GM21360 (cell line): ENCODE results near the gene SYN1.

Source experiments
- ATAC-seq: cut with Tn5 transposase; IDR thresholded peaks from one replicate; pipeline ENCODE4 v1.9.1; 2021; ENCODE audit warnings: mild to moderate bottlenecking, moderate library complexity; ENCODE audit not compliant: unreplicated experiment

The SYN1 gene

DNA sequence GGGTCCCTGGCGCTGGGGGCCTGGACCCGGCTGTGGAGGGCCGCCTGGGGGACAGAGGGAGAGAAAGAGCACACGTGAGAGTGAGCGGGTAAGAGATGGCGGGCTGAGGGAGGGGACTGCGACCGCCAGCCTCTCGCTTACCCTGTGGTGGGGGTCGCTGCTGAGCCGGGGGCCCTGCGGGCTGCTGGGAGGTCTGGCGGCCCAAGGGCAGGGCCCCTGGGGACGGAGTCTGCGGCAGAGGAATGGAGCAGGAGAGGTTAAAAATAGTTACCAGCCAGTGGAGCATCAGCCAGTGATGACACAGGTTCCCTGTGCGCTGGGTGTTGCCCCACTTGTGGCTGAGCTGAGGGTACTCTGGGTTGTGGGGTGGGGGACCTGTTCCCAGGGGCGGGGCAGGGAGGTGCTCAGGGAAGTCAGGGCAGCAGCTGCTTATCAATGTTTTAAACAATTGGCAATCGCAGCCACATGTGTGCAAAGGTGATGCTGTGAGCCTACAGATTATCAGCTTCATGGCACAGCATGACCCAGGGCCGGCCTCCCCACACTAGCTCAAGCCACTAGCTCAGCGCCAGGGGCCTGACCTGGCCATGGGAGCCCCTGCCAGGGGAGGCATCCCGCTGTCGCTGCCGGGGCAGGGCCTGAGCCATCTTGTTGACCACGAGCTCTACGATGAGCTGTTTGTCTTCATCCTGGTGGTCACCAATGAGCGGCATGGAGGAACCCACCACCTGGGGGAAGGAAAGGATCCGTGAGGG is 44.9 kb downstream of the SYN1 start:
- no peak for ATAC-seq

DNA sequence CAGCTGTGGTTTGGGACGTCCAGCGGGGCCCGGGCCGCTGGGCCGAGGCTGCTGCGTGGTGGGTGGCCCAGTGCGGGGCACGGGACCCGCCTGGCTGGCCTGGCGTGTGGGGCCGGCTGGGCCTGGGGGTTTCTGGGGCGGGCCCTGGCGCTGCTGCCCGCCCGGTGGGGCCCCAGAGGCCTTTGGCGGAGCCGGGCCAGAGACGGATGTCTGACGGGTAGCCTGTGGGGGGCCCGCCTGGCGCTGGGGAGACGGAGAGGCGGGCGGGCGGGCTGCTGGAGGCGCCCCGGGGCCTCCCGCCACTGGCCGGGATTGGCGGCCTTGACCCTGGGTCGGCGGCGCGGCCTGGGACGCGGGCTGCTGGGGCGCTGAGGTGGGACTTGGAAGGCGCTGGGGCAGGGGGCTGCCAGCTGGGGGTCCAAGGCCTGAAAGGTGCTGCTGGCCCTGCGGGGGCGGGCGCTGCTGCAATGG is 45.5 kb downstream of the SYN1 start:
- no peak for ATAC-seq

DNA sequence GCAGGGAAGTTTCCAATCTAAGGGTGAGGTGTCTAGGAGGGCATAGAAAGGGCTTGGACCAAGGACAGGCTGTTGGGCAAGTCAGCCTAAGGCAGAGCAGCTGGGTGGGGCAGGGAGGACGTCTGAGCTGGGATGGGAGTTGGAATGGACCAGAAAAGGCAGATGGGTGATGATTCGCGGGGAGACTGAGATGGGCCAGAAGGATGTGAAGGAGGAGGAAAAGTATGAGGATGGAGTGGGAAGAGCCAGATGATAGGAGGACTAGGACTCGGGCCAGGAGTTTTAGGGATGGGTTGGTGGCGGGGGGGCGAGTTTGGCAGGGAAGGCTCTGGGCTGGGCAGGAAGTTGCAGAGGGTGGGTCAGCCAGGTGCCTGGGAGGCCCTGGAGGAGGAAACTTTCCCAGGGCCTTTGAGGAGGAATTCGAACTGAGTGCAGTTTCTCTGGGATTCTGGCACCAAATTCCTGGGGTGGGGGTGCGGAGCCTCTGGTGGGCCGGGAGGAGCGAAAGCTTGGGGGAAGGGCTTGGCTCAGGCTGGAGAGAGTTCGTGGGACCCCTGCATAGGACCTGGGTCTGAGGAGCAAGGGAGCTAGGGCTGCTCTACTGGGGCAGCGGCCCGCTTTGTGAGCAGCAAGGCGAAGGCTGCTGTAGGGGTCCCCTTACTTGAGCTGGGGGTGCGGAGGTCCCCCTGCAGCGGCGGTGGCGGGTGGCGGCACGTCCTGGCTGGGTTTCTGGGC is 46.1 kb downstream of the SYN1 start:
- ATAC-seq, result no peak

DNA sequence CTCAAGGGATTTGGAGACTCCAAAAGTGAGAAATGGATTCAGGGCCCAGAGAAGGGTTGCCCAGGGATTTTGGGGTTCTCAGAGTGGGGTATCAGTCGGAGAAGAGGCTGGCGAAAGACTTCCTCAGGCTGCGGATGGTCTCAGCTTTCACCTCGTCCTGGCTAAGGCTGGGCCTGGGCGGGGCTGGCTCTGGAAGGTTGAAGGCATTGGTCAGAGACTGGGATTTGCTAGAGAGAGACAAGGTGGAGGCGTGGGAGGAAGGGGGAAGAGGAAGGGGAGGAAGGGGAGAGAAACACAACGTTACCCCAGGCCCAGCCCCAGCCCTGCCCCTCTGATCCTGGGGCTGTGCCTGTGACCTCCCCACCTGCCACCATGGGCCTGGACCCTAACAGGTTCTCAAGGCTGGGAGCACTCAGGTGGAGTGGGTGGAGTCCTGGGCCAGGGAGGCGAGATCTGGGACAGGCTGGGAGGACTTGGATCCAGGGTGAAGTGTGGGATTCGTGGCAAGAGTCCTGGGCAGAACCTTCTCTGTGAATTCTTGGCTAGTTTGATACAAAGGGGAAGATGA is 46.8 kb downstream of the SYN1 start:
- no peak for ATAC-seq

DNA sequence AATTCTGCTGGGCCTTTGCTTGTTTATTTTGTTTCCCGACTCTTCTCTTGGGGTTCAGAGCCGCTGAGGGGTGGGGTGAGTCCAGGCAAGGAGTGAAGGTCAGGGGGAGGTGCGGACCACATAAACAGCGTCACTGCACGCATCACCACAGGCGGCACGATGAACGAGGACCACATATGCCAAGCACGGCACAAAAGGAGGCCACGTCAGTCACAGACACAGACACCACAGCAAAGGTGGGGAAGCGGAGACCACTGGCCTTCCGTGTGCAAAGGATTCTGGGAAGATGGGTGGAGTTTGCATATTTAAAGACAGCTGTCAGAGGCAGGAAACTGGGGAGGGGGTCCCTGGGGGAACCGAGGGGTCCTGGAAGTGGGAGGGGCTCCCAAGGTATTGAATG is 47.8 kb downstream of the SYN1 start:
- no peak for ATAC-seq

DNA sequence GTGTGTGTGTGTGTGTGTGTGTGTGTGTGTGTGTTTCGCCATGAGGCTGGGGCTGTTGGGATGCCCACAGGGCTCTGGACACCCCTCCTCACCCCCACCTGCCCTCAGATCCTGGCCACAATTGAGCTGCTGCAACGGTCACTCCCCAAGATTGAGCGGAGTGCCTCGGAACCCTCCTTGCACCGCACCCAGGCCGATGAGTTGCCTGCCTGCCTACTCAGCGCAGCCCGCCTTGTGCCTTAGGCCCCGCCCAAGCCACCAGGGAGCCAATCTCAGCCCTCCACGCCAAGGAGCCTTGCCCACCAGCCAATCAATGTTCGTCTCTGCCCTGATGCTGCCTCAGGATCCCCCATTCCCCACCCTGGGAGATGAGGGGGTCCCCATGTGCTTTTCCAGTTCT is 48.4 kb downstream of the SYN1 start:
- ATAC-seq, result no peak

DNA sequence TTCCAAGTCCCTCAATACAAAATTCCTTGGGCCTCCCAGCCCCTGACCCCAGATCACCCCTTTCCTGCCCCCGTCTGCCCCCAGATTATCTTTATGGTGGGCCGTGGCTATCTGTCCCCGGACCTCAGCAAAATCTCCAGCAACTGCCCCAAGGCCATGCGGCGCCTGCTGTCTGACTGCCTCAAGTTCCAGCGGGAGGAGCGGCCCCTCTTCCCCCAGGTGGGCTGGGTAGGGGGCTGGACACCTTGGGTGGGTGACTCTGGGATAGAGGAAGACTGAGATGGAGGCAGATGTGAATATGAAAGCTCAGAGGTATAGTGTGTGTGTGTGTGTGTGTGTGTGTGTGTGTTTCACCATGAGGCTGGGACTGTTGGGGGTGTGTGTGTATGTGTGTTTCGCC is 48.9 kb downstream of the SYN1 start:
- no peak for ATAC-seq

DNA sequence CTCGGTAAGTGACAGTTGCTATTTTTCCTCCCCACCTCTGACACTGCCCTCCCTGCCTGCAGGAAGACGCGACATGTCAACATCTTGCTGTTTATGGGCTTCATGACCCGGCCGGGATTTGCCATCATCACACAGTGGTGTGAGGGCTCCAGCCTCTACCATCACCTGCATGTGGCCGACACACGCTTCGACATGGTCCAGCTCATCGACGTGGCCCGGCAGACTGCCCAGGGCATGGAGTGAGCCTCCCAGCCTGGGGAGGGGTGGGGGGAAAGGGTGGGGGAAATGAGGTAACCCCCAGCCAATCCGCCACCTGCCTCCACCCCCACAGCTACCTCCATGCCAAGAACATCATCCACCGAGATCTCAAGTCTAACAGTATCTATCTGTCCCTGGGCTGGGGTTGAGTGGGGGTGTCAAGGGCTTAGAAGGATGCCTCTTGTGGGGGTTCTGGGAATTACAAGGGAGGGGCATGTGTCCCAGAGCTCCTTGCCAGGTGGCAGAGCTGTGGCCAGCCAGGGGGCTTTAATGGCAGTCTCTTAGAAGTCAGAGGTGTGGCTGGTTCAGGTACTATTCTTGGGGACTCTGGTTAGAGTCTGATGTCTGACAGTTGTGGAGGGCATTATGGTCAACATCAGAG is 50.9 kb downstream of the SYN1 start:
- ATAC-seq, result no peak

DNA sequence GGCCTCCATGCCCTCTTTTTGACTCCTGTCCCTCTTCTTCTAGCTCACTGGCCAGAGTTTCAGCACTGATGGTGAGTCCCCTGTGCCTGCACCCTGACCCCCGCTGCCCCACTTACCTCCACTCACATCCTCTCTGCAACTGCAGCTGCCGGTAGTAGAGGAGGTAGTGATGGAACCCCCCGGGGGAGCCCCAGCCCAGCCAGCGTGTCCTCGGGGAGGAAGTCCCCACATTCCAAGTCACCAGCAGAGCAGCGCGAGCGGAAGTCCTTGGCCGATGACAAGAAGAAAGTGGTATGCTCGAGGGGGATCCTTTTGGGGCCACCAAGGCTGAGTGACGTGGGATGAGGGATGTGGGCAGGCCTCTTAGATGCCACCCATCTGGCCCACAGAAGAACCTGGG is 52.8 kb downstream of the SYN1 start:
- no peak for ATAC-seq

DNA sequence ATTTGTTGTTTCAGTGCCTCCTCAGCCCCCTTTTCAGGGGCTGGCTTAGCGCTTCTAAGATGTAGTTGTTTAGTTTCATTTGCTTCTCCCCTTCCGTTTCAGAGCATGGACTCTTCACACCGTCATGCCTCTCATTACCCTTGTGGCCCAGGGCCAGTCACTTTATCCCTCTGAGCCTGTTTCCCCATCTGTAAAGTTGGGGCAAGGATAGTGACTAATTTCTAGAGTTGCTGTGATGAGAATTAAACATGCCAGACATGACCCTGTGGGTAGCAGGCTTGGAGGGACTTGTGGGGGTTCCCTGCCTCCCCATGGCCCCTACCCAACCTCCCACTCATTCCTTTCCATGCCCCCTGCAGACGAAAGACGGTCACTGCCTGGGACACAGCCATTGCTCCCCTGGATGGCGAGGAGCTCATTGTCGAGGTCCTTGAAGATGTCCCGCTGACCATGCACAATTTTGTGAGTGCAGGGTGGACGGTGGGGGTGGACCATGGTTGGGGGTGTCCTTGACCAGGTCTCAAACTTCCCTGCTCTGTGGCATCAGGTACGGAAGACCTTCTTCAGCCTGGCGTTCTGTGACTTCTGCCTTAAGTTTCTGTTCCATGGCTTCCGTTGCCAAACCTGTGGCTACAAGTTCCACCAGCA is 55.1 kb downstream of the SYN1 start:
- no peak for ATAC-seq

DNA sequence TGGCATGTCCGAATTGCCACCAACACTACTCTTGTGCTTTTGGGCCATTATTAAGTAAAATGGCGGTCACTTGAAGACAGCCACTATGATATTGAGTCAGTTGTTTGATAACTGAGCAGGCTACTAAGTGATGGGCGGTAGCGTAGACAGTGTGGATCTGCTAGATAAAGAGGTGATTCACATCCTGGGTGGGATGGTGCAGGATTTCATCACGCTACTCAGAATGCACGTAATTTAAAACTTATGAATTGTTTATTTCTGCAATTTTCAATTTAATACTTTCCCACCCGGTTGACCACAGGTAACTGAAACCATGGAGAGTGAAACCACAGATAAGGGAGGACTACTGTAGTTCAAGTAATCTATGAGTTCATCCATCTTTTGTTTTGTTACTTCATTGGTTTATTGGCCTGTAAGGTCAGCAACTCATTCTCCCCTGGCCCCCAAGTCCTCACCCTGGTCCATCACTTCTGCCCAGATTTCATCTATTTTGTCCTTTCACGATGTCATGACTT is 55.8 kb downstream of the SYN1 start:
- no peak for ATAC-seq

DNA sequence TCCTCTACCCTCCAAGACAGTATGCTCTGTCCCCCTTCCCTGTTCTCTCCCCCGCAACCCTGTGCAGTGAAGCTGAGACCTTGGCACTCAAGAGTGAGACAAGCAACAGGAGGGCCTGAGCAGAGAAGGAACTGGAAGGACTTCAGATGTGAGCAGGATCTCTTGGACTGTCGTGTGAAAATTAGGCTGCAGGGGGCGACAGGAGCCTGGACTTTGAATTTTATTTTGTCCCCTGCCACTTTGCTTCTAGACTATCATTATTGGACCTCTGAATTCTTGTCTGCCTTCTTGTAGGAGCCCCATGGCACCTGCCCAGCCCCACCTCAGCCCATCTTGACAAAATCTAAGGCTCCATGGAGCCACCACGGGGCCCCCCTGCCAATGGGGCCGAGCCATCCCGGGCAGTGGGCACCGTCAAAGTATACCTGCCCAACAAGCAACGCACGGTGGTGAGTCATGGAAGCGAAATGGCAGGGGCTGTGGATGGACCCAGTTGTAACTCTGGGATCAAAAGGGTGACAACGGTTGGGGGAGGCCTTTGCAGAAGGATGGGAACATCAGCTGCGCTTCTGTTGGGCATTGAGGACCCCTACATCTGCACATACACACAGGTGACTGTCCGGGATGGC is 56.9 kb downstream of the SYN1 start:
- ATAC-seq, result no peak

DNA sequence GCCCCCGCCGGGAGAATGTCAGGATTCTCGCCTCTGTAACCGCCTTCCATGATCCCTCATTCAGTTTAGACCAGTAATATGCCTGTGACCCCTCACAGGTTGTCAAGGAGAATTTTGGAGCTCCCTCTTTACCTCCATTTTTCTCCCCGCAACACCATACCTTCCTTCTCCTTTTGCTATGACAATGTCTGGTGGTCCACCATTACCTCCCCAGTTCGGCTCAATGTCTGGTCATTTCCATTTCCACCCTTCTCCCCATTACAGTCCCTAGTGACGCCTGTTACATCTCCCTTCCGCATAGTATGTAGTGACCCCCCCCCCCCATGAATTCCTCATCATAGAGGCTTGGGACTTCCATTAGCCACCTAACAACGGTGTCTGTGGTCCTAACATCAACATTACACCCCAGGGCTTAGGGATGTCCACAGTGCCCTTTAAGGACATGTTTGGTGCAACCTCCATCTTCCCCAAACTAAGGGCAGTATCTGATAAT is 58.0 kb downstream of the SYN1 start:
- no peak for ATAC-seq

DNA sequence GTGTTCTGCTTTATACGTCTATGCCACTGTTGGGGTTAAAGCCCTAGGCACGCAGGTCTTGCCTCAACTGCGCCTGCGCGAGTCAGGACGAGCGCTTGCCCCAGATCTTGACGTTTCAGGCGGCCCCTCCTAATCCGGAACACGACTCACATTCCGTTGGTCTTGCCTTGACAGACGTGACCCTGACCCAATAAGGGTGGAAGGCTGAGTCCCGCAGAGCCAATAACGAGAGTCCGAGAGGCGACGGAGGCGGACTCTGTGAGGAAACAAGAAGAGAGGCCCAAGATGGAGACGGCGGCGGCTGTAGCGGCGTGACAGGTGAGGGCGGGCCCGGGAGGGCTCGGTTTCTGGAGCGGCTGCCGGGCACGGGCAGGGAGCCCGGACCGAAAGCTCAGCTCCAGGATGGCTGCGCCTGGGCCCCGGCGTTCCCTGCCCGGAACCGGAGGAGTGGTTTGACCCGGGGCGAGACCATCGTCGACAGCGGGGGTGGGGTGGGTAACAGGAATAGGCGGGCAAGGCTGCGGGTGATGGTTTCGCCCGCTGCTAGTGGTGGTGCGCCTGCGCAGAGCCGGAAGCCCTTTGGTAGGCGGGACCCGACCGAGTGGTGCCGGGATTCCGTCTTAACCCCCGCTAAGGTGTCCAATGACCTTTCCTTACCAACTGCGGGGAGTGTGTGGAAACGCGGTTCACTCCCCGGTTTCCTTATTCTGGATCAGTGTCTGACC is 58.6 kb downstream of the SYN1 start, which contains the start of gene ARAF:
Gene ARAF (plus strand): TSS at position 272 of the 725 bp plus-strand sequence. CDS start 1,763 bp downstream, outside the sequence.
- peak; percentile 83 for ATAC-seq

DNA sequence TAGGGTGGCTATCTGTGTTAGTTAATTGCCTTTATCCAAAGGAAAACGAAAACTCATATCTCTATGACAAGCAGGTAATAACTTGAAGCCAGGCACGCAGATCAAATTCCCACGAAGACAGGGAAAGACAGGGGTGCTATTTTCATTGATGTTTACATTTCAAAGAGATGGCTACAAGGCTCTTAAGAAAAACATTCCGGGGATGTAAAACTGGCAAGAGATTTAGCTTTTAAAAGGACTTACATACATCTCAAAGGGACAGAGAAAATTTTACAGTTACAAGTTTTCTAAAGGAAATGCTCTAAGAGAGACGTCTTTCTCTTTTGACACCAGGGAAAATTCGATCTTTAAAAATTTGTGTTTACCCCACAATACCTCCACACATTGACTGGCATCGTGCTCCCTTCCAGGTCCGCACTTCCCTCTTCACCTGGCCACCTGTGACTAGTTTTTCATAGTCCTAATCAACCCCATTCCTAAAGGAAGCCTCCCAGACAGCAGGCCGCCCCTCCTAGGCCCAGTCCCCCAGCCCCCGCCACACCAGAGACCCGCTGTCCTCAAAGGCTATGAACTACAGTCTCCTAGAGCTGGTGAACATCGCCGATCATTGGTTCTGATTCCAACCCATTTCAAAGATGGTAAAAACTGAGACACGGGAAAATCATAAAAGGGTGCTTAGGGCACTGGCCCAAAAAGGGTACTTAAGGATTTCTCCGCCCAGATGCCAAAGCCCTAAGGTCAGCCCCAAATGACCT is 59.3 kb downstream of the SYN1 start:
- no peak for ATAC-seq

DNA sequence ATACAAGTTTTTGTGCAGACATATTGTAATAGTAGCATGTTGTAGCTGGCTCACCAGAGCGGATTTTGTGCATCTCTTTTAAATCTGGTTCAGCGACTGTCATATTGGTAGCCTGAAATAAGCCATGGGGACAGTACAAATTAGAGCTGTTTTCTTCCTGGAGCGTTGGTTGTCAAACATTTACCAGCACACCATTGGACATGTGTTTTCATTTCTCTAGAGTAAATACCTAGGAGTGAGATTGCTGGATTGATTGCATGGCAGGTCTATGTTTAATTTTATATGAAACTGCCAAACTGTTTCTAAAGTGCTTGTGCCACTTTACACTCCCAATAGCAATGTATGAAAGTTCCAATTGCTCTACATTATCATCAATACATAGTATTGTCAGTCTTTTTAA is 61.2 kb downstream of the SYN1 start:
- ATAC-seq, result no peak

DNA sequence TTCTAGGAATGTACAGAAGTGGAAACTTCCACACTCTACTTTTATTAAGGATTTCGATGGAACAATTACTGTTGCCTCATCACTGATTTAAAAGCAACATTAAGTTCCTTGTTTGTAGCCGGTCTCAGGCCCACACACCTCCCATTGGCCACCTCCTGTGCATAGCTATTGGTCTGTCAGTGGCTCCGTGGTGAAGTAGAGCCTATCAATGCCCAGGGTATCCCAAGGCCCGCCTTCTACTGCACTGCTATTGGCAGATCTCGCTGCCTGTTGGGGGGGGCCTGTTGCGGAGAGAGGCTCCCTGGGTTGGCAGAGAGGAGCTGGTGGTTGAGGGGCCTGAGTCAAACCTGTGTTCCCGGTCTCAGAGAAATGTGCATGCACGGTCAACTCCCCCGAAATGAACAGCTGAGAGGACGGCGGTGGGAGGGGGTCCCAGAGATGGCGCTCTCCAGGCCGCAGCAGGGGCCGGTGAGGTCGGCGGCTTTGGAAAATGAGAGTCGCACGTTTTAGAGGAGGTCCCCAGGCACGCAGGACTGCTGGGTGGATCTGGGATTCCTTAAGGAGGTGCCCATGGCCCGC is 63.5 kb downstream of the SYN1 start:
- ATAC-seq, result peak; percentile 41

DNA sequence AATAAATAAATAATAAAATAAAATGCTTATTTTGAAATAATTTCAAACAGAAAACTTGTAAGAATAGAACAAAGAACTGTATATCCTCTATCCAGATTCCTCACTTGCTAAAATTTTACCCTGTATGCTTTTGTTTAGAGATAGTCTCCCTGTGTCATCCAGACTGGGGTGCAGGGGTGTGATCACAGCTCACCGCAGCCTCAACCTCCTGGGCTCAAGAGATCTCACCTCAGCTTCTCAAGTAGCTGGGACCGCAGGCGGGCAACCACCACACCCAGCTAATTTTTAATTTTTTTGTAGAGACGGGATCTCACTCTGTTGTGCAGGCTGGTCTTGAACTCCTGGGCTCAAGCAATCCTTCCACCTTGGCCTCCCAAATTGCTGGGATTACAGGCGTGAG is 76.2 kb downstream of the SYN1 start:
- no peak for ATAC-seq
